Endothelial cell of umbilical vein (primary cell): ENCODE measurements around the gene PRSS36. TPM values are rescaled to one million over a fixed set of nuclear protein-coding genes. Genes with fewer than 3 reads are reported as not detected.

Experiments used
- BruUV-seq: library from RNA; stranded (reverse); fragments of 400-500 nt; replicated peaks from 2 replicates; lab custom pipeline; 2021; lab: Mats Ljungman, UMichigan
- CTCF ChIA-PET: fragments of 300-600, 350-600 bp; sonication (Branson Sonifier 250); formaldehyde crosslinking; loops from one replicate; lab custom pipeline; 2021; ENCODE audit warnings: antibody characterized with exemption, inconsistent platforms; lab: Charles Lee
- POLR2A ChIA-PET: fragments of 300-600, 350-600 bp; sonication (Branson Sonifier 250); formaldehyde crosslinking; loops from one replicate; lab custom pipeline; 2021; ENCODE audit warnings: antibody characterized with exemption, inconsistent platforms; lab: Charles Lee
- DNase-seq: peaks from one replicate; pipeline ENCODE4 v3.0.0-alpha.2; 2011; ENCODE audit warnings: low read depth, low spot score
- FAIRE-seq: peaks from 2 replicates; lab custom pipeline; 2011; peaks lifted over from hg19 to GRCh38; lab: Jason Lieb, UNC
- H2AFZ ChIP-seq: 2 replicates; pipeline ENCODE4 v1.6.0; 2012; ENCODE audit warnings: low read depth, low read length, control low read depth, inconsistent platforms
- H3K27ac ChIP-seq: 2 replicates; pipeline ENCODE4 v1.5.1; 2011; ENCODE audit warnings: low read depth, mild to moderate bottlenecking, control low read depth, low read length, moderate library complexity; ENCODE audit not compliant: insufficient read depth
- H3K27me3 ChIP-seq, 2 experiments: 2 replicates each; pipeline versions ENCODE4 v1.6.0 to v1.6.1; 2011; ENCODE audit warnings: low read length in 2 of 2, mixed read lengths in 1 of 2; ENCODE audit not compliant: control insufficient read depth in 2 of 2, insufficient read depth in 2 of 2
- H3K36me3 ChIP-seq, 2 experiments: 2 replicates in 1 of 2; 3 replicates in 1 of 2; pipeline ENCODE4 v1.5.1; 2011; ENCODE audit warnings: low read length in 2 of 2, mild to moderate bottlenecking in 1 of 2, moderate library complexity in 1 of 2; ENCODE audit not compliant: control insufficient read depth in 2 of 2, insufficient read depth in 2 of 2; ENCODE audit errors: extremely low read depth in 1 of 2
- H3K4me1 ChIP-seq: 3 replicates; pipeline ENCODE4 v1.5.1; 2011; ENCODE audit warnings: mild to moderate bottlenecking, low read length; ENCODE audit not compliant: control insufficient read depth, insufficient read depth; ENCODE audit errors: extremely low read depth
- H3K4me2 ChIP-seq: 2 replicates; pipeline ENCODE4 v1.6.1; 2011; ENCODE audit warnings: low read length, control low read depth, mixed read lengths; ENCODE audit not compliant: insufficient read depth
- H3K4me3 ChIP-seq, 3 experiments: fragments of 200-600 bp in 1 of 3; sonication (generic), shearing (Covaris generic) in 1 of 3; replicated peaks in 1 of 3; 2 replicates each; pipeline ENCODE4 v1.5.1; 2011 to 2016; ENCODE audit warnings: control low read depth in 3 of 3, low read length in 3 of 3, mild to moderate bottlenecking in 2 of 3, inconsistent platforms in 1 of 3, low read depth in 1 of 3, moderate library complexity in 1 of 3; ENCODE audit not compliant: insufficient read depth in 1 of 3
- H3K79me2 ChIP-seq: 2 replicates; pipeline ENCODE4 v1.6.0; 2012; ENCODE audit warnings: low read length, inconsistent platforms; ENCODE audit not compliant: control insufficient read depth, insufficient read depth
- H3K9ac ChIP-seq: replicated peaks from 2 replicates; pipeline ENCODE3; 2011; ENCODE audit warnings: low read length, control low read depth; ENCODE audit not compliant: insufficient read depth; ENCODE audit errors: extremely low read depth
- H3K9me1 ChIP-seq: replicated peaks from 3 replicates; pipeline ENCODE4 v1.6.0; 2011; ENCODE audit warnings: mild to moderate bottlenecking, low read length; ENCODE audit not compliant: control insufficient read depth, insufficient read depth; ENCODE audit errors: extremely low read depth
- H3K9me3 ChIP-seq: replicated peaks from 2 replicates; pipeline ENCODE4 v1.5.1; 2012; ENCODE audit warnings: low read length, inconsistent platforms; ENCODE audit not compliant: control insufficient read depth, insufficient read depth
- H4K20me1 ChIP-seq: replicated peaks from 2 replicates; pipeline ENCODE3; 2011; ENCODE audit warnings: mild to moderate bottlenecking, low read length; ENCODE audit not compliant: control insufficient read depth, insufficient read depth; ENCODE audit errors: extremely low read depth
- EZH2 ChIP-seq: IDR thresholded peaks from 2 replicates; pipeline ENCODE4 v1.6.1; 2012; ENCODE audit warnings: borderline replicate concordance, low read depth, mild to moderate bottlenecking, moderate library complexity, low read length, inconsistent platforms; ENCODE audit not compliant: severe bottlenecking
- FOS ChIP-seq: IDR thresholded peaks from 2 replicates; pipeline ENCODE4 v1.6.1; 2011; ENCODE audit warnings: mild to moderate bottlenecking, low read length, moderate library complexity, borderline replicate concordance; ENCODE audit not compliant: insufficient read depth
- GATA2 ChIP-seq: IDR thresholded peaks from 2 replicates; pipeline ENCODE4 v1.7.0; 2011; ENCODE audit warnings: low read depth, mild to moderate bottlenecking, moderate library complexity, mixed read lengths, low read length; ENCODE audit not compliant: insufficient read length, insufficient read depth
- JUN ChIP-seq: IDR thresholded peaks from 2 replicates; pipeline ENCODE4 v1.6.1; 2011; ENCODE audit warnings: borderline replicate concordance, low read depth; ENCODE audit not compliant: insufficient read length, insufficient read depth
- MYC ChIP-seq: IDR thresholded peaks from one replicate; pipeline ENCODE4 v1.6.1; 2011; ENCODE audit warnings: mild to moderate bottlenecking, low read depth, low read length
- POLR2A ChIP-seq: IDR thresholded peaks from 2 replicates; pipeline ENCODE4 v1.6.1; 2012; ENCODE audit warnings: low read depth, mild to moderate bottlenecking, control low read depth, low read length
- POLR2AphosphoS5 ChIP-seq: IDR thresholded peaks from 2 replicates; pipeline ENCODE4 v1.6.1; 2012; ENCODE audit warnings: low read depth, mild to moderate bottlenecking, control low read depth, low read length, moderate library complexity; ENCODE audit not compliant: insufficient read depth
- dilution Hi-C: fragments of 300-500 bp; cut with MboI; formaldehyde crosslinking; loops from one replicate; pipeline ENCODE4 v1.15.0; 2019; ENCODE audit warnings: low sequenced_read_pairs; ENCODE audit not compliant: extremely low pct_ligation_motif_present
- intact Hi-C: fragments of 100-400 bp; cut with micrococcal nuclease; formaldehyde crosslinking; loops from one replicate; pipeline ENCODE4 v1.10.0; 2022
- polyA plus RNA-seq, 4 experiments: library from polyadenylated mRNA; depleted of rRNA in 3 of 4; stranded (reverse) in 3 of 4; unstranded in 1 of 4; fragments of >200 nt; gene quantifications; 2 replicates each; pipeline versions ENCODE4 v1.2.1 to v1.2.3, GENCODE V29; 2011 to 2012; ENCODE audit warnings: missing spikeins in 1 of 4
- total RNA-seq: library from RNA; stranded (reverse); gene quantifications from 2 replicates; pipeline ENCODE4 v1.2.3, GENCODE V29; 2021
- TF ChIP-seq, protein P1 (sequence below): IDR thresholded peaks from 2 replicates; pipeline ENCODE4 v1.6.1; 2011; ENCODE audit not compliant: insufficient read depth, insufficient read length
- TF ChIP-seq, protein P2 (sequence below), 2 donors: IDR thresholded peaks; 1 replicate in 1 of 2; 2 replicates in 1 of 2; pipeline ENCODE4 v1.5.1; 2011; ENCODE audit warnings: low read length in 2 of 2, mild to moderate bottlenecking in 2 of 2, moderate library complexity in 2 of 2, control low read depth in 1 of 2, inconsistent platforms in 1 of 2, low read depth in 1 of 2; ENCODE audit not compliant: insufficient read depth in 1 of 2; ENCODE audit errors: extremely low read depth in 1 of 2

The PRSS36 gene
- total and polyA plus RNA-seq, 2 donors (not counting 3 experiments of a cell fraction or from before 2014, with no cell fraction given): 0.57 TPM; not detected in 1

DNA sequence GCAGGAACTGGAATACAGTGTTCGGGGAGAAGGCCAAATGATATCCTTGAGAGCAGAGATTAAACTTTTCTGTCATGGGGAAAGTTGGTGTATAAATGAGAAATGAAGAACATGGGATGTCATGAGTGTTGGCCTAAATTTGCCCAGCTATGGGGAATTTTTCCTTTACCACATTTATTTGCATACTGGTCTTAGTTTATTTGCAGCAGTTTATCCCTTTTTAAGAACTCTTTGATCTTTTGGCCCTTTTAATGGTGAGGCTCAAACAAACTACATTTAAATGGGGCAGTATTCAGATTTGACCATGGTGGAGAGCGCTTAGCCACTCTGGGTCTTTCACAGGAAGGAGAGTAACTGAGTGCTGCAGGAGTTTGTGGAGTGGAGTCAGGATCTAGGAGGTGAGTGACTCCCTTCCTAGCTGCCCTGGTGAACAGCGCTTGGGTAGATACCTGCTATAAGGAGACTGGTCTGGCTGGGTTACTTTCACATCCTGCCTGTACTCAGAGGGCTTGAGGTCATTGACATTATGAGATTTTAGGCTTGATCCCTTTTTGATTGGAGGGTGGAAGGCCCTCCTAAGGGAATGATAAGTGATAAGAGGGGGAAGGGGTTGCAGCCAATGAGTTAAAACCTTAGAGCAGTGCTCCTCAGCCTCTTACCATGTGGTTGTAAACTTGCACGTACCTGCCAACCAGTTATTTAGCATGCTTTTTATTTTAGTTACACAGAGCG is 42.0 kb upstream of the PRSS36 start:
- dilution Hi-C loops: no loop called here
- Histone ChIP-seq H3K9ac (no peak overlapping the region), H3K27me3 (no peaks in the 10 kb centered on the region), H4K20me1 (peaks cover 3% of the 10 kb centered on the region), H3K79me2 (peaks cover 41% of the 10 kb centered on the region), H2AFZ (no peak overlapping the region), H3K36me3 (peaks cover 63 to 79% of the 10 kb centered on the region in 2 experiments), H3K9me3 (no peaks in the 10 kb centered on the region), H3K9me1 (no peaks in the 10 kb centered on the region), H3K4me2 (no peak overlapping the region), H3K4me3 (no peak overlapping the region), H3K4me1 (no peaks in the 10 kb centered on the region), H3K27ac (no peak overlapping the region)
- TF ChIP-seq EZH2 (no peak), JUN (no peak), POLR2AphosphoS5 (no peak), POLR2A (no peak), MYC (no peak), GATA2 (no peak), FOS (no peak)
- TF ChIP-seq, protein P1, sequence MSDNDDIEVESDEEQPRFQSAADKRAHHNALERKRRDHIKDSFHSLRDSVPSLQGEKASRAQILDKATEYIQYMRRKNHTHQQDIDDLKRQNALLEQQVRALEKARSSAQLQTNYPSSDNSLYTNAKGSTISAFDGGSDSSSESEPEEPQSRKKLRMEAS: no peak
- TF ChIP-seq, protein P2, sequence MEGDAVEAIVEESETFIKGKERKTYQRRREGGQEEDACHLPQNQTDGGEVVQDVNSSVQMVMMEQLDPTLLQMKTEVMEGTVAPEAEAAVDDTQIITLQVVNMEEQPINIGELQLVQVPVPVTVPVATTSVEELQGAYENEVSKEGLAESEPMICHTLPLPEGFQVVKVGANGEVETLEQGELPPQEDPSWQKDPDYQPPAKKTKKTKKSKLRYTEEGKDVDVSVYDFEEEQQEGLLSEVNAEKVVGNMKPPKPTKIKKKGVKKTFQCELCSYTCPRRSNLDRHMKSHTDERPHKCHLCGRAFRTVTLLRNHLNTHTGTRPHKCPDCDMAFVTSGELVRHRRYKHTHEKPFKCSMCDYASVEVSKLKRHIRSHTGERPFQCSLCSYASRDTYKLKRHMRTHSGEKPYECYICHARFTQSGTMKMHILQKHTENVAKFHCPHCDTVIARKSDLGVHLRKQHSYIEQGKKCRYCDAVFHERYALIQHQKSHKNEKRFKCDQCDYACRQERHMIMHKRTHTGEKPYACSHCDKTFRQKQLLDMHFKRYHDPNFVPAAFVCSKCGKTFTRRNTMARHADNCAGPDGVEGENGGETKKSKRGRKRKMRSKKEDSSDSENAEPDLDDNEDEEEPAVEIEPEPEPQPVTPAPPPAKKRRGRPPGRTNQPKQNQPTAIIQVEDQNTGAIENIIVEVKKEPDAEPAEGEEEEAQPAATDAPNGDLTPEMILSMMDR (IDR thresholded peaks at IDR 0.05; ENCODE audit: extremely low read depth in 1 of 2, insufficient read depth in 1 of 2, low read depth in 1 of 2, low read length in 2 of 2): no peak
- intact Hi-C loops: no loop called here
- FAIRE-seq: no peak
- no TSS peak for BruUV-seq
- DNase-seq: no peak
- CTCF ChIA-PET: interaction anchor here (1.0 to 1.5 kb wide), 2 partner anchors 9 to 15 kb away, joined by 3 read pairs; no protein-coding TSS in a partner anchor
- POLR2A ChIA-PET: interaction anchor here (1.2 to 2.0 kb wide), 3 partner anchors 9 to 12 kb away, joined by 3 to 11 read pairs (median 5); partner anchors contain the start of gene FUS
